Measurements from ENCODE around the gene SOX6. TPM values are rescaled to one million over a fixed set of nuclear protein-coding genes. Genes with fewer than 3 reads are reported as not detected.

Gene SOX6
- total RNA-seq, 2 donors from 2014 or later = 3.1 to 15.5 TPM

DNA sequence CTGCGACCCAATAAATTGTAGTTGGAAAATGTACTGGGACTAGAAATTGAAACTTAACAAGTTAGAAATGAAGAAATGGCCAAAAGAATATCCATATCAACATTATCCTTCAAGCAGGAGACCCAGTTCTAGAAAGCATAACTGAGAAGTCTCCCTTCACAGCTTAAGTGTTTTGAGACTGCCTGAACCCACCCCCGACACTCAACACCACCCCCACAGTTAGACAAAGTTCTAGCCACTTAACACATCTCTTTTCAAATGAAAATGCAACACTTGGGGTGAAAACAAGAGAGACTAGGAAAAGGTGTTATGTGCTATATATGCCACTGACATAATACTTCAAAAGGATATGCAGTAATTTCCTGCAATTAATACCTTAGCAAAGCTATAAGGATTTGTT is 184.5 kb downstream of the SOX6 start:
- H3K4me3 ChIP-seq = no peak overlapping the region
- TF ChIP-seq CTCF (IDR thresholded peaks at IDR 0.05) (no peak), POLR2A (IDR thresholded peaks at IDR 0.05) (no peak), POLR2AphosphoS5 (IDR thresholded peaks at IDR 0.05) (no peak)

GRCh38 chr11:16169956-16170847 is 186.1 kb downstream of the SOX6 start:
- 56% methylated on average over 7 of the region's 7 CpGs for WGBS
- TF ChIP-seq POLR2A (IDR thresholded peaks at IDR 0.05) (no peak), POLR2AphosphoS5 (IDR thresholded peaks at IDR 0.05) (no peak), CTCF (IDR thresholded peaks at IDR 0.05) (no peak)

More for the DNA sequence above, 184.5 kb downstream of the SOX6 start:
- H3K9me3 ChIP-seq = no peaks in the 10 kb centered on the region
- WGBS = 92% methylated on average over 2 of the region's 2 CpGs
- H3K4me1 ChIP-seq (replicated peaks) = no peaks in the 10 kb centered on the region
- no peaks in the 10 kb centered on the region for H3K27me3 ChIP-seq (replicated peaks; ENCODE audit: insufficient read depth)
- intact Hi-C loops (cut with DNase I) = no loop called here
- H3K27ac ChIP-seq = no peak overlapping the region
- no peak for DNase-seq (ENCODE audit: low spot score)
- H3K36me3 ChIP-seq = no peaks in the 10 kb centered on the region

DNA sequence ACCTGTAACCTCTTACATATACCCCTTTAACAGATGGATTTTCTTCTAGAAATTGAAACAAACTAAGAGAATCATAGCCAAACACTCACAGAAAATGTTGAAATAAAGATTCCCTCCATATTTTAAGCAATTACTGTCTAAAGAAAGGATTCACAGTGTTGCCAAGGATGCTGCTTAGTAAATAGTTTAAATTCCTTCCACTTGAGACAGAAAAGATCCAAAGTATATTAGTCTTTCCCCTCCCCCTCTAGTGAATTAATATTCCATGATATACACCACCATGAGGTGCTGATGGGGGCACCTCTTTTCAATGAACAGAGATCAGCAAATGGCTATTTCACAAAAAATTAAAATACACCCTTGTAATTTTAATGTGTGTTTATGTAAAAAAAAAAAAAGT is 186.8 kb downstream of the SOX6 start:
- DNase-seq (ENCODE audit: low spot score) = no peak
- Histone ChIP-seq H3K4me1 (replicated peaks) (no peaks in the 10 kb centered on the region), H3K36me3 (no peaks in the 10 kb centered on the region), H3K4me3 (no peak overlapping the region), H3K27me3 (replicated peaks; ENCODE audit: insufficient read depth) (no peaks in the 10 kb centered on the region), H3K9me3 (no peaks in the 10 kb centered on the region), H3K27ac (no peak overlapping the region)
- no peak for TF ChIP-seq POLR2A (IDR thresholded peaks at IDR 0.05)
- TF ChIP-seq CTCF (IDR thresholded peaks at IDR 0.05) = no peak
- TF ChIP-seq POLR2AphosphoS5 (IDR thresholded peaks at IDR 0.05) = no peak
- intact Hi-C loops (cut with DNase I) = no loop called here

More at GRCh38 chr11:16169956-16170847, 186.1 kb downstream of the SOX6 start:
- intact Hi-C loops (cut with DNase I) = no loop called here
- DNase-seq (ENCODE audit: low spot score) = no peak
- H3K4me1 ChIP-seq (replicated peaks) = no peaks in the 10 kb centered on the region
- H3K4me3 ChIP-seq = no peak overlapping the region
- H3K27me3 ChIP-seq (replicated peaks; ENCODE audit: insufficient read depth) = no peaks in the 10 kb centered on the region
- no peak overlapping the region for H3K27ac ChIP-seq
- H3K36me3 ChIP-seq = no peaks in the 10 kb centered on the region
- no peaks in the 10 kb centered on the region for H3K9me3 ChIP-seq

DNA sequence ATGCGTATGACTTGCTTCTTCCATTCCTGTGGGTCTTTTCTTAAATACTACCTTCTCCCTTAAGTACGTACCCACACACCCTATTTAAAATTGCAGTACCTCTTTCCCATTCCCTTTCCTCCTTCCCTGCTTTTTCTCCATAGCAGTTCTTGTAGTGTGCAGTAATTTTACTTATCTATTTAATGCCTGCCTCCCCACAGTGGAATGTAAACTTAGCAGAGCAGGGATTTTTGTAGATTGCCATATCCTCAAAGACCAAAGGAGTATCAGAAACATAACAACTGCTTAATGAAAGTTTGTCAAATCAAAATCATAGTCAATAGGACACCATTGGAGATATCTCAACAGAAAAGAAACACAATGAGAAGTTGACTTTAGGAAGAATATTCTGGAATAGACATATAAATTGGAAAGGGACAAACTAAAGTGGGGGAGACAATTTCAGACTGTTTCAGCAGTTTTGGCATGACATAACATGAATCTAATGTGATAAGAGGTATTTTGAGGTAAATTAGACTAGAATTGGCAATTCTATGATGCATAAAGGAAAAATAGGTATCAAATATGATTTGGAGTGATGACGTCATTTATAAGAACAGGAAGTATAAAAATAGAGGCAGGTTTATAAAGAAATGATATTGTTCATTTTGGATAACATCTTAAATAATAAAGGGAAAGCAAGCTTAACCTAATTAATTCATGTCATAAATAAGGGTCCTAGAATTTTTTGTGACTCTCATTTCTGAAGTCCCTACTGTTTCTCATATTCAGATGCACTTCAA is 188.4 kb downstream of the SOX6 start:
- intact Hi-C loops (cut with DNase I) = no loop called here
- TF ChIP-seq CTCF (IDR thresholded peaks at IDR 0.05) (no peak), POLR2A (IDR thresholded peaks at IDR 0.05) (no peak), POLR2AphosphoS5 (IDR thresholded peaks at IDR 0.05) (no peak)

More for the DNA sequence above, 188.4 kb downstream of the SOX6 start:
- no peak overlapping the region for H3K27ac ChIP-seq
- DNase-seq (ENCODE audit: low spot score) = no peak
- no peaks in the 10 kb centered on the region for H3K4me1 ChIP-seq (replicated peaks)
- H3K9me3 ChIP-seq = no peaks in the 10 kb centered on the region
- H3K4me3 ChIP-seq = no peak overlapping the region
- 91% methylated on average over 3 of the region's 3 CpGs for WGBS
- H3K36me3 ChIP-seq = no peaks in the 10 kb centered on the region
- no peaks in the 10 kb centered on the region for H3K27me3 ChIP-seq (replicated peaks; ENCODE audit: insufficient read depth)

All from prostate gland (tissue), 2 donors.